HTERT RPE-1 (cell line): ENCODE results near the gene MEDAG.

Source experiments
- in situ Hi-C: fragments of 300-500 bp; cut with MboI; formaldehyde crosslinking; loops from 4 replicates; pipeline ENCODE4 v1.14.3; 2020; ENCODE audit warnings: low sequenced_read_pairs

The MEDAG gene

GRCh38 chr13:30905932-30906383 is at the start of gene MEDAG:
TSS of gene MEDAG (plus strand) at chr13:30906271. CDS start at chr13:30906516, 245 bp downstream.
- in situ Hi-C loops = no loop called here

GRCh38 chr13:30857018-30857417 is 49.1 kb upstream of the MEDAG start:
- in situ Hi-C loops = no loop called here

- in situ Hi-C loops = no loop called here
Observed at GRCh38 chr13:30857636-30858035, 48.4 kb upstream of the MEDAG start.

GRCh38 chr13:30859326-30859725 is 46.7 kb upstream of the MEDAG start:
- in situ Hi-C loops = no loop called here

GRCh38 chr13:30861163-30861562 is 44.9 kb upstream of the MEDAG start:
- in situ Hi-C loops = no loop called here

- in situ Hi-C loops = no loop called here
Observed at GRCh38 chr13:30861836-30862467, 44.1 kb upstream of the MEDAG start.

GRCh38 chr13:30862707-30863106 is 43.4 kb upstream of the MEDAG start:
- in situ Hi-C loops = no loop called here

GRCh38 chr13:30863231-30863630 is 42.8 kb upstream of the MEDAG start:
- in situ Hi-C loops = no loop called here

- in situ Hi-C loops = no loop called here
Observed at GRCh38 chr13:30863796-30864195, 42.3 kb upstream of the MEDAG start.

GRCh38 chr13:30864433-30865122 is 41.5 kb upstream of the MEDAG start:
- in situ Hi-C loops = no loop called here

- in situ Hi-C loops = no loop called here
Observed at GRCh38 chr13:30865123-30866049, 40.7 kb upstream of the MEDAG start.

GRCh38 chr13:30866677-30867076 is 39.4 kb upstream of the MEDAG start:
- in situ Hi-C loops = no loop called here

GRCh38 chr13:30867089-30867669 is 38.9 kb upstream of the MEDAG start:
- in situ Hi-C loops = no loop called here

- in situ Hi-C loops = no loop called here
Observed at GRCh38 chr13:30868799-30869470, 37.1 kb upstream of the MEDAG start.

- in situ Hi-C loops = no loop called here
Observed at GRCh38 chr13:30869491-30869890, 36.6 kb upstream of the MEDAG start.

GRCh38 chr13:30870049-30870884 is 35.8 kb upstream of the MEDAG start:
- in situ Hi-C loops = no loop called here

GRCh38 chr13:30870916-30871587 is 35.0 kb upstream of the MEDAG start:
- in situ Hi-C loops = no loop called here

GRCh38 chr13:30871588-30872275 is 34.3 kb upstream of the MEDAG start:
- in situ Hi-C loops = no loop called here

- in situ Hi-C loops = no loop called here
Observed at GRCh38 chr13:30872276-30872594, 33.8 kb upstream of the MEDAG start.
